Measurements from ENCODE around the gene NDUFS2.

The NDUFS2 gene

GRCh38 chr1:161172776-161173376, 29.3 kb upstream of the NDUFS2 start:
- DNase-seq (ENCODE audit: low spot score), result no peak

GRCh38 chr1:161173711-161174110, 28.5 kb upstream of the NDUFS2 start:
- DNase-seq (ENCODE audit: low spot score), result no peak

DNA sequence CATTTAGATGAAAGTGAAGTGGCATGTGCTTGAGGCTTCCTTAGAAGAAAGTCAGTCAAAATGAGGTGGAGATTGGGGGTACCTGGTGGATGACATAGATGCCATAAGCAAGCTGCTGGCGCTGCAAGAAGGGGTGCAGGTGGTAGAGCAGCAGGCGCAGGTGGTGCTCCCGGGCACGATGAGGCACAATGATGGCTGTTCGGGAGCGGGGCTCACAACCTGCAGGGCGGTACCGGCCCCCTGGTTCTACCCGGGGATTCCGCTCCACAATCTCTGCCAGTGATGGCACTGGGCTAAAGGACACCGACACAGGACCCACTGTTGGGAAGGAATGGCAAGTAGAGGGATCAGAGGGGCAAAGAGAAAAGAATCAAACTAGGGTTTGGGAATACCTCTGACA, 27.3 kb upstream of the NDUFS2 start:
- DNase-seq (ENCODE audit: low spot score), result no peak

- DNase-seq (ENCODE audit: low spot score), result no peak
Measured at GRCh38 chr1:161175771-161176453, 26.3 kb upstream of the NDUFS2 start.

DNA sequence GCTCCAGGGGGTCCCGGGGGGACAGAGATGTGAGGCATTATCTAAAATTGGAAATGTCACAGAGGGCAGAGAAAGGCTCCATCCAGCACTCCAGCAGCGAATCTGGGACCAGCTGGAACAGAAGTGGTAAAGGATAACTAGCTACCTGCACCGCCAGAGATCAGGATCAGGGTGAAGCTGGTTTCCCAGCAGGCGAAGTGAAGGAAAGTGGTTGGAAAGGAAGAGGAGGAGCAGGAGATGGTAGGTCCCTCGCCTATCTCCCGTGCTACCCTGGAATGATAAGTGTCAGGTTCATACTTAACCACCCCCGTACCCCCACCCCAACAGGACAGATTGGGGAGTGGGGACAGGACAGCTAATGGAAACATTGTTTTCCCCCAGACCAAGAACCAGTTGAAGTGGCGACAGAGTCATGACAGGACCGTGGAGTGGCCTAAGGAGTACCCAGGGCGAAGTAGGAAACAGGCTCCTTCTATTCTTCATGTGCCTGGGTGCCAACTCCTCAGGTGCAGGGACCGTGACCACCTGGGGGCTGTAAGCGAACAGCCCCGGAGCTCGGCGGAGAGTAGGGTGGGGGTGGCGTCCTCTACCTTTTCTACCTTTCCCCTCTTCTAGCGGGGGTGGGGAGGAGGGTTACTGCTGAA, 25.6 kb upstream of the NDUFS2 start:
- no peak for DNase-seq (ENCODE audit: low spot score)

DNA sequence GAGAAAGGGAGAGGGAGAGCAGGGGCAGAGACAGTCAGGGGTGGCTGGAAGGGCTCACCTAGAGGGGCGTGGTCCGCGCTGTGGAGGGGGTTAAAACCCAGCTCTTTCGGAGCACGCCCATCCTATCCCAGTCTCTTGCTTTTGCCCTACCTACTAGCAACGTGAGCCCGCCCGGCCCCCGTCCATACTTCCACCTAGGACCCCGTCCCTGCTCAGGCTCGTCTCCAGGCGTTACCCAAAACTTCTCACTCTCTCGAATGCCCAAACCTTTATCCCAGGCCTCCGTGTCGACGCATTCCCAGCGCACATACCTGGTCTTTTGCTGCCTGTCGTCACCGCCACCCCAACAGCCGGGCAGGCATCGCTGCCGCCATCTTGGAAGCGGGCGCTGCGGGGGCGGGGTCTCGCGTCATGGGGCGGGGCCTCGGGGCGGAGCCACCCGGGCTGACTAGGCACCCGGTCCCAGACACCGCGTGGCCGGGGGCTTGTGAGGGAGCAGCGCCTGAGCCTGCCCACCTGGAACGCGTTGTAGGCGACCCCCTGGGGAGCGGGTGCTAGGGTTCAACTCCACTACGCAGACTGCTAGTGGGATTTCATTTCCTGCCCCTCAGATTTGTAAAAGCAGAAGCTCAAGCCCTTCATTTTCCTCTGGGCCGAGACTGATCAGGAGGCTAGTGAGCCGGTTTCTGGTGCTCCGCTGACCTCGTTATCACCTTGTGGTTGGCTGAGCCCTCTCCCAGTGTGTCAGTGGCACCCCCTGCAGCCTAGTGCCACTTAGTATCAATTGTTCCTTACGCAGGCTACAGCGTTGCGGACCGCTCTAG, 24.8 kb upstream of the NDUFS2 start, which contains the start of gene B4GALT3:
TSS of gene B4GALT3 (minus strand) at position 396 of the 824 bp plus-strand sequence. CDS start 1,447 bp downstream, outside the sequence.
- DNase-seq (ENCODE audit: low spot score), result peak; percentile 91

DNA sequence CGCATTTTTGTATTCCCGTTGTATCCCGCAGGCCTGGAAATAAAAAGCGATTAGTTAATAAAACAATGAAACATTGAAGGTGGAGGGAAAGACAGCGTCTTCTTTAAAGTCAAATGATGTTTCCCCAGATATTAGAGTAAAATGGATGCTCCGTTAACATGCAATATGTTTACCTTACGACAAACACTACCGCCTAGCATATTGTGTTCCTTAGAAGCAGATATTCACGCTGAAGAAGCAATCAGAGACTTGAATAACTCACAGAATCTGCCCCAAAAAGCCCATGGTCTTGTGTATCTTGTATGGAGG, 24.3 kb upstream of the NDUFS2 start:
- no peak for DNase-seq (ENCODE audit: low spot score)

- no peak for DNase-seq (ENCODE audit: low spot score)
Measured at GRCh38 chr1:161179698-161180097, 22.5 kb upstream of the NDUFS2 start.

DNA sequence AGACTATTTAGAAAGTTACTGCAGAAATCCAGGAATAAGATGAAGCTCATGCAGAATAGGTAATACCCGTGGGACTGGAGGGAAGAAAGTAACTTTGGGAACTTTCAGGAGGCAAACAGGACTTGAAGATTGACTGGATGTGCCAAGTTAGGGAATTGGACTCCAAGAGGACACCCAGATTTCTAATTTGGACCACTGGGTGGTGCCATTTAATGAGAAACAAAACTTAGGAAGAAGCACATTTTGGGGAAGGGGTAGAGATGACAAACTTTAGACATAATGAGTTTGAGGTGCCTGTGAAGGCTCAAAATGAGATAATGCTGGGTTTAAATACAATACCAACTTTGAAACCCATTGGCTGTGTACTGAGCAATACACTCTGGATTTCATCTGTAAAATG, 21.5 kb upstream of the NDUFS2 start:
- no peak for DNase-seq (ENCODE audit: low spot score)

DNA sequence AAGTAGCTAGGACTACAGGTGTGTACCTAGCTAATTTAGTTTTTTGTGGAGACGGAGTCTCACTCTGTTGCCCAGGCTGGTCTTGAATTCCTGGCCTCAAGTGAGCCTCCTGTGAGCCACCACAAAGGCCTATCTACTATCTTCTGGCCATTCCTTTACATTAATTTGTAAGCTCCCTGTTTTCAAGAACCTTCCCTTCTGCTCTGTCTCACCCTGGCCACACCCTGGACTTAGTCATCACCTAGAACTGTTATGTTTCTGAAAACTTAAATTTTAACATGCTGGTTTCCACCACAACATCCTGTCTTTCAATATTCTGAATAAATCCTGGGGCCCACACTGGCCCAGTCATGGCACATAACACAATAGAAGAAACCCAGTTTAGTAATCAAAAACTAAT, 20.0 kb upstream of the NDUFS2 start:
- DNase-seq (ENCODE audit: low spot score), result no peak

DNA sequence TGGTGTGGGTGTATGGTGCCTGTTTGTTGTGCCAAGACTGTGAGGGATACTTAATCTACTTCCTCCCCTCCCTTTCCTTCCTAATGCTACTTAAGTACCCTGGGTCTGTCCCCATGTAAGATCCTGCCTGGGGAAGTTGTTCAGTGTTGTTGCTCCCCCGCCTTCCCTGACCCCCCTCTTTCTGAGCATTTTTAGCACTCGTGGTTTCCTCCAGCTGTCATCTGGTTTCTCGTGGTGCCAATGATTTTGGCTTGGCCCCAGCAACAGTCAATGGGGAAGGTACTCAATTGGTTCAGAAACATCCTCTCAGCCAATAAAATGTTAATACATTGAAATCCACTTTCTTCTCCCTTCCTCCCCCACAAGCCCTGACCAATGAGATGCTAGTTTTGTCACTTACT, 16.9 kb upstream of the NDUFS2 start:
- DNase-seq (ENCODE audit: low spot score), result no peak

GRCh38 chr1:161185732-161186311, 16.3 kb upstream of the NDUFS2 start:
- DNase-seq (ENCODE audit: low spot score), result no peak

GRCh38 chr1:161187311-161187710, 14.9 kb upstream of the NDUFS2 start:
- no peak for DNase-seq (ENCODE audit: low spot score)

GRCh38 chr1:161188381-161188780, 13.8 kb upstream of the NDUFS2 start:
- DNase-seq (ENCODE audit: low spot score), result no peak

DNA sequence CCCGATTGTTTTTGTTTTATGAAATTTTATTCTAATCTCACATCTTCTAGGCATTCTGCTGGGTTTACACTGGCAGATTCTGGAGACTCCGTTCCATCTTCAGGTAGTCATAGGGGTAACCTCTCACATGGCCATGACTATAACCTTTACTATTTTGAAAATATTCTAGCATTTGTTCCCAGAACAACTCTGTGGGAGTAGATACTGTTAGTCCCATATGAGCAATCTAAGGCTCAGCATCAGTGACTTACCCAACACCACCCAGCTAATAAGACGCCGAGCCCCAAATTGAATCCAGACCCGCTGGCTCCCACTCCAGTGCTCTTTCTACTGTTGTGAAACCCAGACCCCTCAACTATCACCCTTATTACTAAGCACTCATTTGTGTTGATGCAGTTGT, 13.1 kb upstream of the NDUFS2 start:
- DNase-seq (ENCODE audit: low spot score), result no peak

DNA sequence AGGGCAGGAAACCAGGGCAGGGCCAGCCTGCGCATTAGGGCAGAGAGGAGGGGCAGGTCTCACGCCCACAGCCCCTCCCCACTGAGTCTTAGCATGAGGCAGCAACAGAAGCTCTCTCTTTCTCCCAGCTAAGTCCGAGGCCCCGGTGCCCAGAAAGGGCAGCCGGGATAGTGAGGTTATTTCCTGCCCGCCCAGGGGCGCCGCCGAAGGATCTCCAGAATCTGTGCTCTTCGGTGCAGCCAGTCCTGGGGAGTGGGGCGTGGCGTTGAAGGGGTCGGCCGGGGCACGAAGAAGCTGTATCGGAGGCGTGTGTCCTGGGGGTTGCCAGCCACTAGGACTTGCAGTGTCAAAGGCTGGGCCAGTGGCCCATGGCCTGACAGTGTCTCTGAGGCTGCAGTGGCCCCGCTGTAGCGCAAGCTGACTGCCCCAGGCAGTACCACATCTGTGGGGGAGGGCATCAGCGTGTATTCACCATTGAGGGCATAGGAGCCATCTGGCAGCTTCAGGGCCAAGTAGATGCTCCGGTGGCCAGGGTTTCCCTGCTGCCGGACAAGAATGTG, 11.1 kb upstream of the NDUFS2 start:
- no peak for DNase-seq (ENCODE audit: low spot score)

GRCh38 chr1:161191971-161192370, 10.2 kb upstream of the NDUFS2 start:
- DNase-seq (ENCODE audit: low spot score), result no peak

DNA sequence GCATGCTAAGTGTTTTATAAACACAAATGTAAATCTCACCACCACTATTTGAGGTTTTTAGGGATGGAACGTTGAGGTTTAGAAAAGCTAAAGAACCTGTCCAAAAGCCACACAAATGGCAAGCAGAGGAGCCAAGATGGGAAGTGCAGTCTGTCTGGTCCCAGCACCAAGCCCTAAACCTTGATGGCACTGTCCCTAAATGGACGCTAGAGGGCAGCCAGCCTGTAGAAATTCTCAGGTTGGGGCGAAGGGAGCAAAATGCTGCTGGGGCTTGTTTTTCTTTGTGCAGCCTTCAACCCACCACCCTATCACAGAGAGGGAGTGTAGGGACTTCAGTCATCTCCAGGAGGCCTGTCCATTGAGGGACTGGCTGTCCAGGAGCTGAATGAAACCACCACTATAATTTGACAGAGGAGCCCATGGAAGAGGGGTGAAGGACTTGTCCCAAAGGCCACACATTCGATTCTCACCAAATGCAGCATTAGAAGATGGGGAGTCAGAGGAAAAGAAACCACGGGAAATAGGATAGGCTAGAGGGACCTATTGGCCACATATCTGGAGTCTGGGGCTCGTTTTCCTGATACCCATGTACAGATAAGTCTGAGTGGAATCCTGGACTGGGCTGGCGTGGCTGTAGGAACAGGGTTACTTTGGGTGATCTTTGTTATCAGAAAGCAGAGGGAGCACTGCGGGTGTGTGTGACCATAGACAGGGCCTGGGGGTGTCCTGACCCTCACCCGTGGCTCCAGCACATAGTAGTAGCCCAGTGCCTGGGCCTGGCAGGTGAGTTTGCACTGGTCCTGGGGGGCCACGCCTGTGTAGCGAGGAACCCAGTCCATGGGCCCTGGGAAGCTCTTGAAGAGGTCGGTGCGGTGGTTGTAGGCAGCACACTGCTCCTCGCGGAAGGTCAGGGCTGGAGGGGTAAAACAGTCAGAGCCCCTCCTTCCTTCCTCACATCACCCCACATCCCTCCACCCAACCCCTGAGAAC, 9.4 kb upstream of the NDUFS2 start:
- peak; percentile 82 for DNase-seq (ENCODE audit: low spot score)

DNA sequence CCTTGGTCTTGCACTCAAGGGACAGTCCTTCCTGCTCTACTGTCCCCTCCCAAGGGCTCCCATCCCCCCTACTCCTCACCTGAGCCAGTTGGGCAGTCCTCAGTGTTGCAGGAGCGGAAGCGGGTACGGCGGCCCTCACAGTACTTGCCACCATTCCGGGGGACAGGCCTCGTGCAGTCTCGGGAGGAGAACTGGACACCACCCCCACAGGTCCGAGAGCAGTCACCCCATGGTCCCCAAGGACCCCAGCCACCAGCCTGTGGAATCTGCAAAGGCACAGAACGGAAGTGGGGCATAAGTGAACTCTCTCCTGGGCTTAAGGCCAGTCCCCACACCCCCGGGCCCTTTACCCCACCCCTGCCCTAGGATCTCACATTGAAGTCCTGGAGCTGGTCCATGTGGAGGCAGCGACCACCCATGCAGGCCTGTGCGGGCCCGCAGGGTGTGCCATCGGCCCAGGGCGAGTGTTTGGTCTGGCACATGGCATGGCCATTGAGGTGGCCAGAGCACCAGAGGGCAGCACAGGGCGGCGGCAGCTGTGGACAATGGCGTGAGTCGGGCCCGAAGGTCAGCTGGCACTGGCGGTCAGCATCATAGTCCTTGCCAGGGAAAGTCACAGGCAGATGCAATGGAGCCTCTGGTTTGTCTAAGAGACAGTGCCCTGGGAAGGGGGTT, 8.5 kb upstream of the NDUFS2 start:
- no peak for DNase-seq (ENCODE audit: low spot score)

DNA sequence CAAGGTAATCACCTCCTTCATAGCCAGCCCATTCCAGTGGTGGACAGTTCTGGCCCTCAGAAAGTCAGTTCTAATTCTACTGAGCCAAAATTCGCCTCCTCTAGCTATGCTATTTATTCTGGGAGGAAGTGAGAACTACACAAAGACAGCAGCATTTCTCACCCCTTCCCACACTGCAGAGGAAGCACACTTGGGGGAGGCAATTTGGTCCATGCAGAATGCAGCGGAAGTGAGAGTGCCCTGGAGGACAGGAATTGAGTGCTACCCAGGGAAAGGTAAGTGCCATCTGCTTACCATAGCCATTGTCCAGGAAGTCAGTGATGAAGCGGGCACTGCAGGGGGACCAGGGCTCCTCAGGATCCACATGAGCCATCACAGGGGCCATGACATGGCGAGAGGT, 7.0 kb upstream of the NDUFS2 start:
- DNase-seq (ENCODE audit: low spot score), result no peak
